ENCODE data around the gene ELF1. TPM values are rescaled to one million over a fixed set of nuclear protein-coding genes. Genes with fewer than 3 reads are reported as not detected.
"Not testable (repeated sequence)": the region's sequence is repeated elsewhere in the genome, so short reads cannot be mapped to it uniquely, and the experiment has no call there.

The ELF1 gene
- total RNA-seq, 1 donor from 2014 or later = 36.7 TPM

GRCh38 chr13:40992678-40993518, 26.2 kb downstream of the ELF1 start:
- peak; percentile 26 for ATAC-seq
- intact Hi-C loops (cut with DNase I) = no loop called here
- no peak for DNase-seq (ENCODE audit: missing footprints)

- intact Hi-C loops (cut with DNase I) = no loop called here
- DNase-seq (ENCODE audit: missing footprints) (no peak), ATAC-seq (no peak)
These were observed 31.4 kb downstream of the ELF1 start for GRCh38 chr13:40987606-40988280.

GRCh38 chr13:40986101-40986856, 32.8 kb downstream of the ELF1 start:
- intact Hi-C loops (cut with DNase I) = no loop called here
- no peak for DNase-seq (ENCODE audit: missing footprints)
- peak; percentile 44 for ATAC-seq

GRCh38 chr13:40985381-40986100, 33.6 kb downstream of the ELF1 start:
- no peak for ATAC-seq
- DNase-seq (ENCODE audit: missing footprints) = no peak

GRCh38 chr13:40984668-40985366, 34.3 kb downstream of the ELF1 start:
- DNase-seq (ENCODE audit: missing footprints) = no peak
- no peak for ATAC-seq
- intact Hi-C loops (cut with DNase I) = loop anchor here (5.0 kb wide), 1 partner anchor 72 kb away; no protein-coding TSS in a partner anchor

More at GRCh38 chr13:40985381-40986100, 33.6 kb downstream of the ELF1 start:
- intact Hi-C loops (cut with DNase I) = no loop called here

GRCh38 chr13:40983725-40984667, 35.1 kb downstream of the ELF1 start:
- intact Hi-C loops (cut with DNase I) = loop anchor here (5.0 kb wide), 1 partner anchor 73 kb away; no protein-coding TSS in a partner anchor
- no peak for ATAC-seq
- no peak for DNase-seq (ENCODE audit: missing footprints)

GRCh38 chr13:40983259-40983658, 35.9 kb downstream of the ELF1 start:
- DNase-seq (ENCODE audit: missing footprints) (no peak), ATAC-seq (no peak)
- intact Hi-C loops (cut with DNase I) = loop anchor here (5.0 kb wide), 1 partner anchor 74 kb away; no protein-coding TSS in a partner anchor

- DNase-seq (ENCODE audit: missing footprints) (no peak), ATAC-seq (peak; percentile 66)
- intact Hi-C loops (cut with DNase I) = loop anchor here (5.0 kb wide), 1 partner anchor 75 kb away; no protein-coding TSS in a partner anchor
These were observed 36.3 kb downstream of the ELF1 start for GRCh38 chr13:40982772-40983171.

GRCh38 chr13:40981949-40982348, 37.2 kb downstream of the ELF1 start:
- ATAC-seq = no peak
- intact Hi-C loops (cut with DNase I) = loop anchor here (5.0 kb wide), 1 partner anchor 75 kb away; no protein-coding TSS in a partner anchor
- DNase-seq (ENCODE audit: missing footprints) = no peak

GRCh38 chr13:40981361-40981760, 37.8 kb downstream of the ELF1 start:
- ATAC-seq = no peak
- no peak for DNase-seq (ENCODE audit: missing footprints)
- intact Hi-C loops (cut with DNase I) = loop anchor here (5.0 kb wide), 1 partner anchor 76 kb away; no protein-coding TSS in a partner anchor

- DNase-seq (ENCODE audit: missing footprints) (no peak), ATAC-seq (no peak)
- intact Hi-C loops (cut with DNase I) = loop anchor here (5.0 kb wide), 1 partner anchor 77 kb away; no protein-coding TSS in a partner anchor
These were observed 38.7 kb downstream of the ELF1 start for GRCh38 chr13:40980461-40980860.

- ATAC-seq = no peak
- intact Hi-C loops (cut with DNase I) = no loop called here
- DNase-seq (ENCODE audit: missing footprints) = no peak
These were observed 39.9 kb downstream of the ELF1 start for GRCh38 chr13:40979232-40979631.

- ATAC-seq; intact Hi-C loops (cut with DNase I): not testable (repeated sequence)
These were observed 41.0 kb downstream of the ELF1 start for GRCh38 chr13:40978109-40978508.

GRCh38 chr13:40975441-40975840, 43.7 kb downstream of the ELF1 start:
- ATAC-seq (no peak), DNase-seq (ENCODE audit: missing footprints) (no peak)
- intact Hi-C loops (cut with DNase I) = no loop called here

More at GRCh38 chr13:40978109-40978508, 41.0 kb downstream of the ELF1 start:
- not testable (repeated sequence) for DNase-seq (ENCODE audit: missing footprints)

GRCh38 chr13:40974460-40975407, 44.4 kb downstream of the ELF1 start:
- no peak for DNase-seq (ENCODE audit: missing footprints)
- peak; percentile 62 for ATAC-seq
- intact Hi-C loops (cut with DNase I) = no loop called here

GRCh38 chr13:40973409-40973808, 45.7 kb downstream of the ELF1 start:
- no peak for DNase-seq (ENCODE audit: missing footprints)
- intact Hi-C loops (cut with DNase I) = no loop called here
- ATAC-seq = no peak

All from Right ventricle myocardium inferior (tissue), 1 donor.